Activated CD4-positive, alpha-beta memory T cell treated with anti-CD3 and anti-CD28 coated beads for 36 hours (primary cell): ENCODE measurements around the gene TCF3. TPM values are rescaled to one million over a fixed set of nuclear protein-coding genes. Genes with fewer than 3 reads are reported as not detected.

Experiments used
- CTCF ChIA-PET: fragments of 350-600 bp; sonication (Branson Sonifier 250); formaldehyde crosslinking; loops from one replicate; lab custom pipeline; 2021; ENCODE audit warnings: antibody characterized with exemption, inconsistent platforms; lab: Charles Lee
- POLR2A ChIA-PET: fragments of 350-600 bp; sonication (Branson Sonifier 250); formaldehyde crosslinking; loops from one replicate; lab custom pipeline; 2021; ENCODE audit warnings: antibody characterized with exemption; lab: Charles Lee
- DNase-seq: peaks from one replicate; pipeline ENCODE4 v3.0.0-alpha.2; 2020
- H3K27ac Mint-ChIP-seq: one replicate; pipeline ENCODE4 v1.8.0; 2021; ENCODE audit warnings: mixed read lengths
- H3K27me3 Mint-ChIP-seq: one replicate; pipeline ENCODE4 v1.8.0; 2021; ENCODE audit warnings: mixed read lengths
- H3K36me3 Mint-ChIP-seq: one replicate; pipeline ENCODE4 v1.8.0; 2021; ENCODE audit warnings: mixed read lengths
- H3K4me1 Mint-ChIP-seq: one replicate; pipeline ENCODE4 v1.8.0; 2021; ENCODE audit warnings: low read depth, mixed read lengths
- H3K4me3 Mint-ChIP-seq: one replicate; pipeline ENCODE4 v1.8.0; 2021; ENCODE audit warnings: mild to moderate bottlenecking, mixed read lengths
- H3K9me3 Mint-ChIP-seq: one replicate; pipeline ENCODE4 v1.8.0; 2021; ENCODE audit warnings: mixed read lengths
- intact Hi-C: fragments of 100-400 bp; cut with micrococcal nuclease; formaldehyde crosslinking; loops from one replicate; pipeline ENCODE4 v1.15.1; 2023
- total RNA-seq, 2 experiments: library from RNA; stranded (reverse); gene quantifications; one replicate each; pipeline ENCODE4 v1.2.3, GENCODE V29; 2021

Gene TCF3
- total RNA-seq, 2 experiments from 2014 or later = 88.9 to 95.5 TPM

GRCh38 chr19:1584500-1585242, 67.7 kb downstream of the TCF3 start:
- Mint-ChIP-seq H3K27ac (no peak overlapping the region), H3K27me3 (no peaks in the 10 kb centered on the region), H3K4me3 (no peak overlapping the region), H3K36me3 (peaks cover 23% of the 10 kb centered on the region), H3K9me3 (no peaks in the 10 kb centered on the region), H3K4me1 (peaks cover 4% of the 10 kb centered on the region)
- ChIA-PET POLR2A (no interaction called here), CTCF (interaction anchor here (1.8 kb wide), 1 partner anchor 38 kb away, joined by 5 read pairs; no protein-coding TSS in a partner anchor)
- no peak for DNase-seq
- intact Hi-C loops = no loop called here

- Mint-ChIP-seq H3K27me3 (no peaks in the 10 kb centered on the region), H3K36me3 (peaks cover 25% of the 10 kb centered on the region), H3K4me1 (no peaks in the 10 kb centered on the region), H3K4me3 (no peak overlapping the region), H3K27ac (no peak overlapping the region), H3K9me3 (no peaks in the 10 kb centered on the region)
- POLR2A ChIA-PET = interaction anchor here (1.4 kb wide), 1 partner anchor 9 kb away, joined by 3 read pairs; no protein-coding TSS in a partner anchor
- DNase-seq = no peak
- CTCF ChIA-PET = interaction anchor here (0.6 kb wide), 1 partner anchor 1959 kb away, joined by 3 read pairs; no protein-coding TSS in a partner anchor
- intact Hi-C loops = no loop called here
Observed at GRCh38 chr19:1582201-1582600, 70.2 kb downstream of the TCF3 start.

- Mint-ChIP-seq H3K9me3 (no peaks in the 10 kb centered on the region), H3K36me3 (peaks cover 21% of the 10 kb centered on the region), H3K27me3 (no peaks in the 10 kb centered on the region), H3K4me3 (no peak overlapping the region), H3K27ac (no peak overlapping the region), H3K4me1 (no peaks in the 10 kb centered on the region)
- intact Hi-C loops = no loop called here
- no peak for DNase-seq
- ChIA-PET CTCF (no interaction called here), POLR2A (interaction anchor here (1.4 kb wide), 1 partner anchor 10 kb away, joined by 3 read pairs; no protein-coding TSS in a partner anchor)
Observed at GRCh38 chr19:1580957-1581356, 71.5 kb downstream of the TCF3 start.

DNA sequence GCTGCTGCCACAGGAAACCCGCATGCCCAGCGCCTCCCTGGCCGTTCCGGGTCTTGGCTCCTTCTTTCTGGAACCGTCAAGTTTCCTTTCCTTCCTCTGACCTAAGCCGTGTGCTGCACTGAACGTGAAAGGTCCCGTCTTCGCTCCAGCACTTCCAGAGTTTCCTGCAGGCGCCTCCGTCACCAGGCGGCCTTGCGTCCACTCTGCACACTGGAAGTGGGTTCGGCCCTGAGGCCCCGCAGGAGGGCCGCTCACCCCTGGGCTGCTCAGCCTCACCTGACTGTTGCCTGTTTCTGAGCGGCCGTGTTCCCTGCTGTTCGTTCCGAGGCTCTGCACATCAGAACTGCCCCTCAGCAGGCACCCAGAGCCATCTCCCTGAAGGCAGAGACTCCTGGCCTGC, 72.0 kb downstream of the TCF3 start:
- no peak for DNase-seq
- Mint-ChIP-seq H3K36me3 (peaks cover 21% of the 10 kb centered on the region), H3K27ac (no peak overlapping the region), H3K27me3 (no peaks in the 10 kb centered on the region), H3K9me3 (no peaks in the 10 kb centered on the region), H3K4me1 (no peaks in the 10 kb centered on the region), H3K4me3 (no peak overlapping the region)
- ChIA-PET CTCF (no interaction called here), POLR2A (no interaction called here)
- intact Hi-C loops = no loop called here

GRCh38 chr19:1579222-1579621, 73.2 kb downstream of the TCF3 start:
- intact Hi-C loops = no loop called here
- Mint-ChIP-seq H3K9me3 (no peaks in the 10 kb centered on the region), H3K4me3 (no peak overlapping the region), H3K27ac (no peak overlapping the region), H3K4me1 (no peaks in the 10 kb centered on the region), H3K36me3 (peaks cover 15% of the 10 kb centered on the region), H3K27me3 (no peaks in the 10 kb centered on the region)
- no peak for DNase-seq
- CTCF ChIA-PET = no interaction called here
- POLR2A ChIA-PET = no interaction called here

- ChIA-PET CTCF (no interaction called here), POLR2A (no interaction called here)
- intact Hi-C loops = no loop called here
- Mint-ChIP-seq H3K4me3 (no peak overlapping the region), H3K27ac (no peak overlapping the region), H3K36me3 (peaks cover 12% of the 10 kb centered on the region), H3K27me3 (no peaks in the 10 kb centered on the region), H3K4me1 (no peaks in the 10 kb centered on the region), H3K9me3 (no peaks in the 10 kb centered on the region)
- no peak for DNase-seq
Observed at GRCh38 chr19:1577929-1578618, 74.3 kb downstream of the TCF3 start.

DNA sequence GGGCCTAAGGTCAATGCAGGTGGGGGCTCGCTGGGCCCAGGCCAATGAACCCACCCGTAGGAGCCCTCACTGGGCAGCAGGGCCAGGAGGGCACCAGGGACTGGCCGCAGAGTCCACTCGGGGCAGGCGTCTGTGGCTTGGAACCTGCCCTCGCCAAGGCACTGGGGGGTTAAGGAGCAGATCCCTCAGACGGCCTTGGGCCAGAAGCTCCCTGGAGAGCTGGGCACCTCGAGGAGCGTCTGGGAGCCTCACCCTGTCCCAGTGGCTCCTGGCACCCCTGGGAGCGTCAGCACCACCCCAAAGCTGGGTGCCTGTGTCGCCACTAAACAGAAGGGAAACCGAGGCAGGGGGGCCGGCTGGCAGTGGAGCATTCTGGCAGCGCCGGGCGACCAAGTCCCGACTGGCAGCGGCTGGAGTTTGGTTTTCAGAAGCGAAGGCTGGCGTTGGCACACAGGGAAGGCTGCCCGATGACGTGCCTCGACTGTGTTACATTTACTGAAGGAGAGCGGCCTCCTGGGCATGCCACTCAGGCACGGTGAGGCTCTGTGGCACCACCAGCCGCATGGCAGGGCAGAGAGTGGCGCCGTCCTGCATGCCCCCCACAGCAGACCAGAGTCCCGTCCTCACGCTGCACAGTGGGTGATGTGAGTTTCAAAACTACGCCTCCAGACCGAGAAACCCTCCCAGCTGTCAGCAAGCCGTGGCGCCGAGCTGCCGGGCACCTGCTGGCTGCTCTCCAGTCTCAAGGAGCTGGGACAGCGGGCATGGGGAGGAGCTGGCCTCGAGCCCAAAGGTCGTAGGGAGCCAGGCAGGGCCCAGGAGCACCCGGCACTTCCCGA, 75.1 kb downstream of the TCF3 start:
- Mint-ChIP-seq H3K27ac (no peak overlapping the region), H3K4me3 (no peak overlapping the region), H3K9me3 (no peaks in the 10 kb centered on the region), H3K4me1 (no peaks in the 10 kb centered on the region), H3K36me3 (peaks cover 12% of the 10 kb centered on the region), H3K27me3 (no peaks in the 10 kb centered on the region)
- ChIA-PET POLR2A (no interaction called here), CTCF (interaction anchor here (0.7 kb wide), 1 partner anchor 72 kb away, joined by 3 read pairs; no protein-coding TSS in a partner anchor)
- intact Hi-C loops = no loop called here
- DNase-seq = no peak

- Mint-ChIP-seq H3K27me3 (no peaks in the 10 kb centered on the region), H3K4me1 (no peaks in the 10 kb centered on the region), H3K36me3 (peaks cover 11% of the 10 kb centered on the region), H3K9me3 (no peaks in the 10 kb centered on the region), H3K27ac (no peak overlapping the region), H3K4me3 (no peak overlapping the region)
- intact Hi-C loops = no loop called here
- CTCF ChIA-PET = interaction anchor here (0.7 kb wide), 1 partner anchor 72 kb away, joined by 3 read pairs; no protein-coding TSS in a partner anchor
- POLR2A ChIA-PET = interaction anchor here (0.7 kb wide), 1 partner anchor 17 kb away, joined by 3 read pairs; no protein-coding TSS in a partner anchor
- DNase-seq = no peak
Observed at GRCh38 chr19:1576242-1577089, 75.9 kb downstream of the TCF3 start.

DNA sequence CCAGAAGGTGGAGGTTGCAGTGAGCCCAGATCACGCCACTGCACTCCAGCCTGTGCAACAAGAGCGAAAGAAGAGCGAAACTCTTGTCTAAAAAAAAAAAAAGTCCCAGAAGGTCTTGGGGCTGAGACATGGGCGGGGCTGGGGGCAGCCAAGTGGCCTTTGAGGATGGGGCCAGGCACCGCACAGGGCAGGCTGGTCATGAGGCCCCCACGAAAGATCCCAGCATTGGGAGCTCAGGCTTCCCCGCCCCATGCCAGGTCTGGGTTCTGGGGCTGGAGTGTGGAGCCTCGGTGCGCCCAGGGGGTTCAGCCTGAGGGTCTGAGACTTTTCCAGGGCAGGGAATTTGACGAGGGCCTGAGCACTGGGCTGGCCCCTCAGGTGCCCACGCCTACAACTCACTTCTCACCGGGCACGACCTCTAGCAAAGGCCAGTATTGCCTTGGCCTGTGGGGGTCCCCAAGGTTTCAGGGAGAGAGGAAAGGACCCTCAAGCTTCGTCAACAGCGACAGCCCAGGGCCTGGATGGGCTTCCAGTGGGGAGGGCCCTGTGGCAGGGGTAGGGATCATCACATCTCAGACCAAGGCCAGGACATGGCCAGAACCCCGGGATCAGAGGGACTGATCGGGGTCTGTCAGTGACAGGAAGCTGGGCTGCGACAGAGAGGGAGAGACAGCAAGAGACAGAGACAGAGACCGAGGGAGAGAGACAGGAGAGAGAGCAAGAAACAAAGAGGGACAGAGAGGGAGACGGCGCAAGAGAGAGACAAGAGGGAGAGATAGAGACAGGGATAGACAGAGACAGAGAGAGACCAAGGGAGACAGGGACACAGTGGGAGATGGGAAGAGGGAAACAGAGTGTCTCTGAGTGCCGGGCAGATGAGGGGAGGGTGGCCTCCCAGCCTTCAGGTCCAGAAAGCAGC, 76.8 kb downstream of the TCF3 start:
- no peaks in the 10 kb centered on the region for H3K27me3 Mint-ChIP-seq
- H3K4me3 Mint-ChIP-seq = no peak overlapping the region
- H3K27ac Mint-ChIP-seq = no peak overlapping the region
- no peaks in the 10 kb centered on the region for H3K9me3 Mint-ChIP-seq
- ChIA-PET POLR2A (interaction anchor here (0.7 kb wide), 1 partner anchor 18 kb away, joined by 3 read pairs; no protein-coding TSS in a partner anchor), CTCF (interaction anchor here (1.1 kb wide), 1 partner anchor 250 kb away, joined by 3 read pairs; no protein-coding TSS in a partner anchor)
- no peak for DNase-seq
- intact Hi-C loops = no loop called here
- no peaks in the 10 kb centered on the region for H3K4me1 Mint-ChIP-seq
- peaks cover 5% of the 10 kb centered on the region for H3K36me3 Mint-ChIP-seq

GRCh38 chr19:1574354-1575136, 77.9 kb downstream of the TCF3 start:
- ChIA-PET POLR2A (no interaction called here), CTCF (interaction anchor here (1.1 kb wide), 1 partner anchor 251 kb away, joined by 3 read pairs; no protein-coding TSS in a partner anchor)
- no peak for DNase-seq
- peaks cover 2% of the 10 kb centered on the region for H3K36me3 Mint-ChIP-seq
- H3K27ac Mint-ChIP-seq = no peak overlapping the region
- H3K4me1 Mint-ChIP-seq = no peaks in the 10 kb centered on the region
- intact Hi-C loops = no loop called here
- H3K4me3 Mint-ChIP-seq = no peak overlapping the region
- peaks cover 7% of the 10 kb centered on the region for H3K27me3 Mint-ChIP-seq
- no peaks in the 10 kb centered on the region for H3K9me3 Mint-ChIP-seq
